IMR-90 (cell line): Measurements from ENCODE around the gene JAKMIP2. TPM values are rescaled to one million over a fixed set of nuclear protein-coding genes. Genes with fewer than 3 reads are reported as not detected.

Source experiments
- ATAC-seq: fragments of 200-7000 bp; cut with Tn5 transposase; 2 replicates; pipeline ENCODE4 v1.9.1; 2020; ENCODE audit warnings: low read depth, mild to moderate bottlenecking, moderate library complexity
- BruUV-seq: library from RNA; stranded (reverse); fragments of 400-500 nt; replicated peaks from 2 replicates; lab custom pipeline; 2021; lab: Mats Ljungman, UMichigan
- CTCF ChIA-PET: fragments of 300-600 bp; formaldehyde crosslinking; extraction: SDS; loops from one replicate; lab custom pipeline; 2021; ENCODE audit warnings: antibody characterized with exemption; lab: Yijun Ruan, JAX
- POLR2A ChIA-PET: fragments of 300-600 bp; sonication (Branson Sonifier 250); formaldehyde crosslinking; loops from one replicate; lab custom pipeline; 2022; ENCODE audit warnings: antibody characterized with exemption; ENCODE audit not compliant: unreplicated experiment; lab: Charles Lee
- DNase-seq: peaks from one replicate; pipeline ENCODE4 v3.0.0; 2013
- H2AFZ ChIP-seq: replicated peaks from 2 replicates; pipeline ENCODE3; 2013; ENCODE audit warnings: low read length, mild to moderate bottlenecking; ENCODE audit not compliant: poor library complexity
- H2AK5ac ChIP-seq: 2 replicates; pipeline ENCODE4 v1.6.1; 2013; ENCODE audit warnings: low read depth, low read length, inconsistent platforms
- H2AK9ac ChIP-seq: replicated peaks from 2 replicates; pipeline ENCODE3; 2013; ENCODE audit warnings: mild to moderate bottlenecking, low read depth, low read length, moderate library complexity; ENCODE audit not compliant: poor library complexity
- H2BK120ac ChIP-seq: 2 replicates; pipeline ENCODE4 v1.6.1; 2013; ENCODE audit warnings: low read depth, low read length, inconsistent platforms
- H2BK15ac ChIP-seq: 3 replicates; pipeline ENCODE4 v1.6.1; 2013; ENCODE audit warnings: low read depth, low read length, inconsistent platforms
- H2BK20ac ChIP-seq: 2 replicates; pipeline ENCODE4 v1.6.1; 2013; ENCODE audit warnings: low read depth, mild to moderate bottlenecking, inconsistent platforms, low read length, moderate library complexity
- H2BK5ac ChIP-seq: 2 replicates; pipeline ENCODE4 v1.6.1; 2013; ENCODE audit warnings: mild to moderate bottlenecking, low read depth, low read length, inconsistent platforms; ENCODE audit not compliant: poor library complexity, severe bottlenecking
- H3K14ac ChIP-seq: replicated peaks from 2 replicates; pipeline ENCODE4 v1.6.1; 2013; ENCODE audit warnings: low read depth, low read length, inconsistent platforms
- H3K18ac ChIP-seq: 2 replicates; pipeline ENCODE4 v1.6.1; 2013; ENCODE audit warnings: low read depth, low read length, control low read depth
- H3K23ac ChIP-seq: 2 replicates; pipeline ENCODE4 v1.6.1; 2013; ENCODE audit warnings: low read depth, low read length, inconsistent platforms
- H3K27ac ChIP-seq: 2 replicates; pipeline ENCODE4 v1.5.1; 2013; ENCODE audit warnings: mild to moderate bottlenecking, control low read depth, low read length; ENCODE audit not compliant: insufficient read depth
- H3K27me3 ChIP-seq: 2 replicates; pipeline ENCODE4 v1.6.1; 2013; ENCODE audit warnings: low read length; ENCODE audit not compliant: control insufficient read depth, insufficient read depth
- H3K36me3 ChIP-seq: 2 replicates; pipeline ENCODE4 v1.6.1; 2013; ENCODE audit warnings: low read length, mixed read lengths; ENCODE audit not compliant: control insufficient read depth, insufficient read depth
- H3K4ac ChIP-seq: 2 replicates; pipeline ENCODE4 v1.6.1; 2013; ENCODE audit warnings: low read depth, low read length, inconsistent platforms
- H3K4me1 ChIP-seq: 2 replicates; pipeline ENCODE4 v1.6.1; 2013; ENCODE audit warnings: low read length, mixed read lengths; ENCODE audit not compliant: control insufficient read depth, insufficient read depth
- H3K4me2 ChIP-seq: 2 replicates; pipeline ENCODE4 v1.6.1; 2013; ENCODE audit warnings: low read depth, mild to moderate bottlenecking, control low read depth, low read length, moderate library complexity
- H3K4me3 ChIP-seq: 2 replicates; pipeline ENCODE4 v1.5.1; 2013; ENCODE audit warnings: low read depth, mild to moderate bottlenecking, control low read depth, low read length, moderate library complexity; ENCODE audit not compliant: insufficient read depth
- H3K56ac ChIP-seq: 2 replicates; pipeline ENCODE4 v1.6.1; 2013; ENCODE audit warnings: low read length, inconsistent platforms; ENCODE audit not compliant: insufficient read depth; ENCODE audit errors: extremely low read depth
- H3K79me1 ChIP-seq, 2 experiments: 2 replicates each; pipeline ENCODE4 v1.6.1; 2013; ENCODE audit warnings: low read length in 2 of 2, inconsistent platforms in 1 of 2, low read depth in 1 of 2
- H3K9ac ChIP-seq: 2 replicates; pipeline ENCODE4 v1.6.1; 2013; ENCODE audit warnings: low read depth, low read length, control low read depth
- H3K9me1 ChIP-seq: 2 replicates; pipeline ENCODE4 v1.6.1; 2013; ENCODE audit warnings: low read length, inconsistent platforms; ENCODE audit not compliant: insufficient read depth
- H3K9me3 ChIP-seq: 2 replicates; pipeline ENCODE4 v1.6.1; 2013; ENCODE audit warnings: low read length; ENCODE audit not compliant: control insufficient read depth, insufficient read depth
- H4K20me1 ChIP-seq: 2 replicates; pipeline ENCODE4 v1.6.1; 2013; ENCODE audit warnings: low read length, inconsistent platforms; ENCODE audit not compliant: insufficient read depth
- H4K5ac ChIP-seq: 2 replicates; pipeline ENCODE4 v1.6.1; 2013; ENCODE audit warnings: mild to moderate bottlenecking, low read depth, low read length, control low read depth
- H4K8ac ChIP-seq, 2 experiments: 2 replicates each; pipeline ENCODE4 v1.6.1; 2013; ENCODE audit warnings: low read depth in 2 of 2, low read length in 2 of 2, control low read depth in 1 of 2, inconsistent platforms in 1 of 2
- H4K91ac ChIP-seq: 2 replicates; pipeline ENCODE4 v1.6.1; 2013; ENCODE audit warnings: low read depth, low read length, inconsistent platforms; ENCODE audit not compliant: insufficient read depth
- CEBPB ChIP-seq: IDR thresholded peaks from 2 replicates; pipeline ENCODE4 v1.6.1; 2012; ENCODE audit warnings: low read depth, low read length, improper control_type of control experiment
- CHD1 ChIP-seq: IDR thresholded peaks from 2 replicates; pipeline ENCODE4 v1.6.1; 2012; ENCODE audit warnings: low read depth, low read length, improper control_type of control experiment
- CTCF ChIP-seq: conservative IDR thresholded peaks from 2 replicates; pipeline ENCODE4 v1.5.1; 2012; ENCODE audit warnings: mild to moderate bottlenecking, low read depth, low read length, improper control_type of control experiment
- ELK1 ChIP-seq: fragments of 150-350 bp; IDR thresholded peaks from 2 replicates; pipeline ENCODE4 v1.6.1; 2016; ENCODE audit warnings: low read depth, mild to moderate bottlenecking, low read length, moderate library complexity, borderline replicate concordance
- FOS ChIP-seq: fragments of 150-350 bp; IDR thresholded peaks from 2 replicates; pipeline ENCODE4 v1.6.1; 2016; ENCODE audit warnings: low read depth, low read length
- MAZ ChIP-seq: IDR thresholded peaks from 2 replicates; pipeline ENCODE4 v1.6.1; 2012; ENCODE audit warnings: low read depth, mild to moderate bottlenecking, low read length, improper control_type of control experiment, moderate library complexity, borderline replicate concordance
- MXI1 ChIP-seq: IDR thresholded peaks from 2 replicates; pipeline ENCODE4 v1.6.1; 2012; ENCODE audit warnings: low read depth, mild to moderate bottlenecking, low read length, moderate library complexity, borderline replicate concordance
- NFE2L2 ChIP-seq: fragments of 150-350 bp; IDR thresholded peaks from 2 replicates; pipeline ENCODE4 v1.6.1; 2016; ENCODE audit warnings: low read depth, mild to moderate bottlenecking, low read length
- RAD21 ChIP-seq: IDR thresholded peaks from 2 replicates; pipeline ENCODE4 v1.6.1; 2012; ENCODE audit warnings: low read length, improper control_type of control experiment
- RCOR1 ChIP-seq: IDR thresholded peaks from 2 replicates; pipeline ENCODE4 v1.6.1; 2012; ENCODE audit warnings: mild to moderate bottlenecking, low read length, improper control_type of control experiment; ENCODE audit not compliant: insufficient replicate concordance
- USF2 ChIP-seq: fragments of 150-350 bp; IDR thresholded peaks from 2 replicates; pipeline ENCODE4 v1.6.1; 2017; ENCODE audit warnings: mild to moderate bottlenecking, antibody characterized with exemption, low read length, low read depth
- WGBS, 2 experiments: methylation state at CpG; one replicate each; pipeline versions ENCODE4 v1.1.5 to v1.1.7; 2013; ENCODE audit warnings: missing lambda C conversion rate in 2 of 2; ENCODE audit not compliant: insufficient read length in 1 of 2; ENCODE audit errors: extremely low coverage in 2 of 2; 5-methylcytosine and 5-hydroxymethylcytosine counted together
- dilution Hi-C: fragments of 300-500 bp; cut with HindIII; formaldehyde crosslinking; loops from one replicate; pipeline ENCODE4 v1.14.3; 2018; ENCODE audit warnings: low sequenced_read_pairs; ENCODE audit not compliant: unreplicated experiment
- in situ Hi-C: fragments of 300-500 bp; cut with MboI; formaldehyde crosslinking; loops from 3 replicates; pipeline ENCODE4 v1.14.3; 2019; ENCODE audit warnings: low sequenced_read_pairs, inconsistent platforms, mixed read lengths
- intact Hi-C: fragments of 100-400 bp; cut with micrococcal nuclease; formaldehyde crosslinking; loops from 2 replicates; pipeline ENCODE4 v1.10.0; 2022
- polyA plus RNA-seq, 3 experiments: library from polyadenylated mRNA; depleted of rRNA; stranded (reverse); fragments of >200 nt; gene quantifications; 2 replicates each; pipeline ENCODE4 v1.2.3, GENCODE V29; 2012; ENCODE audit warnings: low replicate concordance in 1 of 3
- total RNA-seq: library from RNA; depleted of rRNA; stranded (reverse); fragments of >200 nt; gene quantifications from 2 replicates; pipeline ENCODE4 v1.2.3, GENCODE V29; 2012

Gene JAKMIP2
- total and polyA plus RNA-seq, 2 of the 4 experiments (the other 2 are of a cell fraction), result under 0.01 TPM; not detected in 1

- CTCF ChIA-PET, result no interaction called here
- dilution Hi-C loops, result no loop called here
Observed at GRCh38 chr5:147784146-147784987, 1.8 kb upstream of the JAKMIP2 start.

More at GRCh38 chr5:147784146-147784987, 1.8 kb upstream of the JAKMIP2 start:
- TF ChIP-seq CEBPB, result no peak
- TF ChIP-seq NFE2L2, result no peak
- TF ChIP-seq CTCF, result no peak
- no peak for TF ChIP-seq MXI1
- TF ChIP-seq RAD21, result no peak
- no peak for TF ChIP-seq CHD1
- no peak for TF ChIP-seq ELK1
- TF ChIP-seq MAZ, result no peak
- no peak for TF ChIP-seq USF2
- no peak for TF ChIP-seq RCOR1
- no peak for TF ChIP-seq FOS
- no peak overlapping the region for H3K4ac ChIP-seq
- H2AK5ac ChIP-seq, result no peak overlapping the region
- no peak overlapping the region for H3K23ac ChIP-seq
- H2AFZ ChIP-seq, result no peak overlapping the region
- no peak overlapping the region for H2AK9ac ChIP-seq
- H4K8ac ChIP-seq, result no peak overlapping the region
- H2BK15ac ChIP-seq, result no peak overlapping the region
- H2BK20ac ChIP-seq, result no peak overlapping the region
- DNase-seq (no peak), ATAC-seq (no peak)
- BruUV-seq, result no TSS peak
- H3K9ac ChIP-seq, result no peak overlapping the region
- intact Hi-C loops (loop anchor here (5.0 kb wide), 1 partner anchor 72 kb away; no protein-coding TSS in a partner anchor), in situ Hi-C loops (no loop called here)
- POLR2A ChIA-PET, result no interaction called here
- no peaks in the 10 kb centered on the region for H3K9me3 ChIP-seq
- H3K56ac ChIP-seq, result no peak overlapping the region
- H3K4me3 ChIP-seq, result no peak overlapping the region
- no peaks in the 10 kb centered on the region for H3K36me3 ChIP-seq
- H2BK120ac ChIP-seq, result no peak overlapping the region
- H3K18ac ChIP-seq, result no peak overlapping the region
- no peaks in the 10 kb centered on the region for H3K79me1 ChIP-seq
- H2BK5ac ChIP-seq, result no peak overlapping the region
- H4K20me1 ChIP-seq, result no peaks in the 10 kb centered on the region
- H3K4me1 ChIP-seq, result no peaks in the 10 kb centered on the region
- H3K27me3 ChIP-seq, result no peaks in the 10 kb centered on the region
- no peak overlapping the region for H3K27ac ChIP-seq
- no peak overlapping the region for H4K5ac ChIP-seq
- H3K4me2 ChIP-seq, result no peak overlapping the region
- no peak overlapping the region for H4K91ac ChIP-seq
- H3K9me1 ChIP-seq, result no peaks in the 10 kb centered on the region
- H3K14ac ChIP-seq, result no peak overlapping the region
- WGBS, 2 experiments, result no CpG with 5 or more reads among the region's 8 CpGs
